AG04450 (cell line): Measurements from ENCODE around the gene TMED10. TPM values are rescaled to one million over a fixed set of nuclear protein-coding genes. Genes with fewer than 3 reads are reported as not detected.

Experiments used
- CTCF ChIA-PET: fragments of 300-600, 350-600 bp; formaldehyde crosslinking; extraction: SDS; loops from one replicate; lab custom pipeline; 2022; ENCODE audit warnings: antibody characterized with exemption, inconsistent platforms; lab: Charles Lee
- POLR2A ChIA-PET: fragments of 350-600 bp; formaldehyde crosslinking; extraction: SDS; loops from one replicate; lab custom pipeline; 2021; ENCODE audit warnings: antibody characterized with exemption, inconsistent platforms; lab: Yijun Ruan, JAX
- DNase-seq: peaks from one replicate; pipeline ENCODE4 v3.0.0-alpha.2; 2011; ENCODE audit warnings: low read depth, low spot score
- H3K27ac ChIP-seq: one replicate; pipeline ENCODE4 v1.5.1; 2012; ENCODE audit warnings: low read depth, low read length, control low read depth
- H3K27me3 ChIP-seq: one replicate; pipeline ENCODE4 v1.6.0; 2012; ENCODE audit warnings: low read length; ENCODE audit not compliant: control insufficient read depth, insufficient read depth
- H3K4me3 ChIP-seq: 2 replicates; pipeline ENCODE4 v1.5.1; 2011; ENCODE audit warnings: mild to moderate bottlenecking, low read depth, low read length, control low read depth
- H3K9me3 ChIP-seq: 2 replicates; pipeline ENCODE4 v1.5.1; 2012; ENCODE audit warnings: low read length; ENCODE audit not compliant: control insufficient read depth, insufficient read depth
- CTCF ChIP-seq: IDR thresholded peaks from 2 replicates; pipeline ENCODE4 v1.5.1; 2011; ENCODE audit warnings: low read depth, low read length, control low read depth, inconsistent platforms
- polyA minus RNA-seq: library from RNA; depleted of rRNA, polyadenylated mRNA; stranded (reverse); fragments of >200 nt; gene quantifications from 2 replicates; pipeline ENCODE4 v1.2.3, GENCODE V29; 2011; rRNA and poly(A)+ RNA removed
- polyA plus RNA-seq: library from polyadenylated mRNA; depleted of rRNA; stranded (reverse); fragments of >200 nt; gene quantifications from 2 replicates; pipeline ENCODE4 v1.2.3, GENCODE V29; 2011; rRNA removed

The TMED10 gene
- polyA plus RNA-seq (406 and 414 TPM in 2 replicates), polyA minus RNA-seq (438 and 494 TPM in 2 replicates)

GRCh38 chr14:75176142-75176820 is at the start of gene TMED10:
TMED10 (minus strand) TSS chr14:75176612; CDS start chr14:75176579, 33 bp downstream.
- peak within 1 kb of the TSS; percentile 94 for H3K27ac ChIP-seq
- ChIA-PET CTCF (interaction anchor here (0.7 kb wide), 1 partner anchor 121 kb away, joined by 3 read pairs; no protein-coding TSS in a partner anchor), POLR2A (interaction anchor here (0.6 to 1.4 kb wide), 2 partner anchors 32 to 82 kb away, joined by 3 read pairs; no protein-coding TSS in a partner anchor)
- peak; percentile 59 for DNase-seq
- no peaks in the 10 kb centered on the region; the same call in 1 of the 2 replicates for H3K9me3 ChIP-seq
- H3K27me3 ChIP-seq = no peaks in the 10 kb centered on the region
- peak within 1 kb of the TSS; percentile 95 for H3K4me3 ChIP-seq
- TF ChIP-seq CTCF = no peak

- CTCF ChIA-PET = no interaction called here
These were observed 48.1 kb upstream of the TMED10 start for GRCh38 chr14:75224561-75224960.

GRCh38 chr14:75223664-75224154 is 47.3 kb upstream of the TMED10 start:
- POLR2A ChIA-PET = interaction anchor here (1.1 kb wide), 1 partner anchor 10 kb away, joined by 3 read pairs; no protein-coding TSS in a partner anchor
- Histone ChIP-seq H3K4me3 (no peak overlapping the region), H3K27me3 (no peaks in the 10 kb centered on the region), H3K9me3 (no peaks in the 10 kb centered on the region), H3K27ac (no peak overlapping the region)
- TF ChIP-seq CTCF = no peak
- CTCF ChIA-PET = interaction anchor here (0.6 kb wide), 1 partner anchor 16 kb away, joined by 3 read pairs; no protein-coding TSS in a partner anchor
- DNase-seq = no peak

More at GRCh38 chr14:75224561-75224960, 48.1 kb upstream of the TMED10 start:
- TF ChIP-seq CTCF = no peak
- no peaks in the 10 kb centered on the region for H3K9me3 ChIP-seq
- H3K27ac ChIP-seq = no peak overlapping the region
- no peak overlapping the region for H3K4me3 ChIP-seq
- POLR2A ChIA-PET = interaction anchor here (1.1 kb wide), 1 partner anchor 9 kb away, joined by 3 read pairs; no protein-coding TSS in a partner anchor
- DNase-seq = no peak
- no peaks in the 10 kb centered on the region for H3K27me3 ChIP-seq

- POLR2A ChIA-PET = interaction anchor here (0.6 to 1.0 kb wide), 2 partner anchors 17 to 38 kb away, joined by 3 to 5 read pairs; no protein-coding TSS in a partner anchor
- CTCF ChIA-PET = no interaction called here
- Histone ChIP-seq H3K4me3 (no peak overlapping the region), H3K27ac (peak overlapping the region; percentile 31), H3K27me3 (no peaks in the 10 kb centered on the region), H3K9me3 (no peaks in the 10 kb centered on the region)
- DNase-seq = peak; percentile 33
- no peak for TF ChIP-seq CTCF
These were observed 45.8 kb upstream of the TMED10 start for GRCh38 chr14:75222208-75222701.
